Gastroesophageal sphincter (tissue), 3 donors: ENCODE results near the gene SLC7A10.

Experiments used
- POLR2A ChIP-seq, 2 donors: fragments of 450-650 bp; IDR thresholded peaks; one replicate each; pipeline ENCODE4 v1.6.1; 2017; ENCODE audit warnings: antibody characterized with exemption in 2 of 2, mild to moderate bottlenecking in 2 of 2, moderate library complexity in 1 of 2
- TF ChIP-seq, protein P1 (sequence below), 4 experiments: fragments of 200-600 bp in 2 of 4; fragments of 450-650 bp in 2 of 4; sonication (generic) in 1 of 4; IDR thresholded peaks; one replicate each; pipeline ENCODE4 v1.5.1; 2017 to 2019; ENCODE audit warnings: antibody characterized with exemption in 4 of 4, mild to moderate bottlenecking in 2 of 4, moderate library complexity in 2 of 4

DNA sequence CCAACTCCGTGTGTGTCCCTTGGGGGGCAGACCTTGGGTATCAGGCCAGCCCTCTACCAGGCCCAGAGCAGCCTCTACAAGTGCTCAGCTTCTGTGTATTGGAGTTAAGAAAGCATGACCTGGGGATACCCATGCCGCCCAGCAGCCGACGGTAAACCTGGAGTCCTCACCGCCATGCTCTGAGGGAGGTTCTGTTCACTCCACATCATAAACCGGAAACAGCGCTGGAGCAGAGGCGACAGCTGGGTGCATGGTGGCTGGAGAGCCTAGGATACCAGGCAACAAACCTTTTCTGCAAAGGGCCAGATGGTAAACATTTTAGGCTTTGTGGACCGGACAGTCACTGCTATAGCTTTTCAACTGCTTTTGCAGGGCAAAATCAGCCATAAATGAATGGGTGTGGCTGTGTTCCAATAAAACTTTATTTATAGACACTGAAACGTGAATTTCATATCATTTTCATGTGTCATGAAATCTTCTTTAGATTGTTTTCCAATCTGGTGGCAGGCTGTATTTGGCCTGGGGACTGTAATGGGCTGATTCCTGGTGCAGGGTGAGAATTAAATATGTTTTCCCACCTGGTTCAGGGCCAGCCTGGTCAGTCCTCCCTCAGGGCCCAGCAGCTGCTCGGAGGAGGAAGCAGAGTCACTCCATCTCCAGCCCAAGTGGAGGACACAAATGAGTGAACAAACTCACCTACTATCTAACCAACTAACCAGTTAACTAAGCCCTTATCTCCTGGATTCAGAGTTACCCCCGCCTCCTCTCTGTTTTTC, 45.8 kb upstream of the SLC7A10 start:
- TF ChIP-seq, protein P1, sequence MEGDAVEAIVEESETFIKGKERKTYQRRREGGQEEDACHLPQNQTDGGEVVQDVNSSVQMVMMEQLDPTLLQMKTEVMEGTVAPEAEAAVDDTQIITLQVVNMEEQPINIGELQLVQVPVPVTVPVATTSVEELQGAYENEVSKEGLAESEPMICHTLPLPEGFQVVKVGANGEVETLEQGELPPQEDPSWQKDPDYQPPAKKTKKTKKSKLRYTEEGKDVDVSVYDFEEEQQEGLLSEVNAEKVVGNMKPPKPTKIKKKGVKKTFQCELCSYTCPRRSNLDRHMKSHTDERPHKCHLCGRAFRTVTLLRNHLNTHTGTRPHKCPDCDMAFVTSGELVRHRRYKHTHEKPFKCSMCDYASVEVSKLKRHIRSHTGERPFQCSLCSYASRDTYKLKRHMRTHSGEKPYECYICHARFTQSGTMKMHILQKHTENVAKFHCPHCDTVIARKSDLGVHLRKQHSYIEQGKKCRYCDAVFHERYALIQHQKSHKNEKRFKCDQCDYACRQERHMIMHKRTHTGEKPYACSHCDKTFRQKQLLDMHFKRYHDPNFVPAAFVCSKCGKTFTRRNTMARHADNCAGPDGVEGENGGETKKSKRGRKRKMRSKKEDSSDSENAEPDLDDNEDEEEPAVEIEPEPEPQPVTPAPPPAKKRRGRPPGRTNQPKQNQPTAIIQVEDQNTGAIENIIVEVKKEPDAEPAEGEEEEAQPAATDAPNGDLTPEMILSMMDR (IDR thresholded peaks at IDR 0.05) = no peak
- TF ChIP-seq POLR2A (IDR thresholded peaks at IDR 0.05) = no peak
